GM18507 (cell line): ENCODE results near the gene FOXG1.

Experiments
- DNase-seq: peaks from one replicate; pipeline ENCODE4 v3.0.0; 2011; ENCODE audit warnings: low read depth; ENCODE audit not compliant: insufficient read length; ENCODE audit errors: extremely low spot score
- FAIRE-seq: peaks from 2 replicates; lab custom pipeline; 2011; peaks lifted over from hg19 to GRCh38; lab: Jason Lieb, UNC

The FOXG1 gene

DNA sequence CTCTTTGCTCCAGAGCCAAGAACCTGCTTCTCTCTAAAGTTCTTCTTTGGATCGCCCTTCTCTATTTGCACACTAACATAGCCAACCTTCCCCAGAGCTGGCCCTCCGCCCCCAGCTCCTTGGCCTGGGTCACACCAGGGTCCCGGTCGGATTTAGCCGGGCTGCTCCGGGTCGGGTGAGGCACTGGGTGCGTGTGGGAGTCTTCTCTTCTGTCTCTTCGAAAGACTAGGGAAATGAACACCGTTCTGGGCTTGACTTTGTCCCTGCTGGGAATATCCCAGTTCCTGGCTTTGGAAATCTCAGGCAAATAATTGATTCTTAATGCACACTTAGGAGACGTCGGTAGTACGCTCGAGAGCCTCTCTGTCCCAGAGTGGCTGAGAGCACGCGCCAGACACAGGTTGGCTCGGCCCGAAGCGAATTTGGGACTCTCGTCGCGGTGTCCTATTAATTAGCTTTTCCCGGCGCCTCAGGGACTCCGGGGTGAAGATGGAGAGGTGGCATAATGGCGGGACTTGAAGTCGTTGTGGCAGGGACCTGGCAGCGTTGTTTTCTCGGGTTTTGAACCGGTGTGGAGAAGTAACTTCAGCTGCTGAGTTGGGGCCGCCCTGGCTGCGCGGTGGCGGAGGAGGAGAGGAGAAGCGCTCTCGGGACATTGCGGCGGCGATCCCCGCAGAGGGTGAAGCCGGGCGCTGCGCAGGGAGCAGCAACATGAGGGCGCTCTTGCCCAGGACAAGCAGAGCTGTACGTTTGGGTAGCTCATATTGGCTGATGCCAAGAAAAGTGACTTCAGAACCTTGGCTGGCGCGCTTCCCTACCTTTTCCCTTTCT lies 7.5 kb downstream of the FOXG1 start:
- no peak for FAIRE-seq

DNA sequence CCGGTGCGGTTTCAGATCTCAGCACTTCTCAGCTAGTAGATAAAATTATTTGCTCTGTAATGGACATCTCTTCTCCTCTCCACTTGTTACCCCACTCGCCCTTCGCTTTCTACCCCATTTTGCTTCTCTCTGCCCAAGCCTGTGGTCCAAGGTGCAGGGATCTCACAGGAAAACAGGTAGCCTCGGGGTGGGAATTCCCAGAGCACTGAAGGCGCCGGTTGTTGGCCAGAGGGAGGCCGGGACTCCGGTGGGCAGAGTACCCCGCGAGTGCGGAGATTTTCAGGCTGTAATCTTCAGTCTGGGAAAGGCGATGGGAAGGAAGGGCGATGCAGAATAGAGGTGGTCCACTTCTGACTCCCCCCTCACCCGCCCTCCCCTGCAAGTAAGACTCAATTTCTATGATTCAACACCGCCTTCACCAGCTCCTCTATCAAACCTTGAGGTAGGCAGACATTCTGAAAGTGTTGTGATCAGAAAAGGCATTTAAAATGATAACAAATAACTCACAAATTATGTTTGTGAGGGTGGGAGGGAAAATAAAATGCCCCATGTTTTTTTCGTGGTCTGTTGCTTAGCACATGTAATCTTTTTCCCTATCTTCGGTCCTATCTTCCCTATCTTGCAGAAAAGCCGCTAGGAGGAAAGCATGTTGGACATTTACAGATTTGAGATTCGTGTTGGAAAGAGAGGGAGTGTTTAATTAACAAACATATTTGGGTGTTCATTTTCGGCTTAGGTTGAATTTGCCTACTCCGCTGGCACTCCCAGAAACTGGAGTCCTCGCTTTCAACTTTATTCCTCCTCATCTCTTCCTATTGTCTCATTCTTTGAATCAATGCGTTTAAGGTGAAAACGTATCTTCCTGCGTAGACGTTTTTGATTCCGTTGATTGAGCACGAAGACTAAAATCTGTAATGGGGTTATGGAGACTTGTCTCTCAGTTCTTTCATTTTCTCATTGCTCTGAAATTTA lies 8.5 kb downstream of the FOXG1 start:
- no peak for FAIRE-seq

More for the DNA sequence above, 7.5 kb downstream of the FOXG1 start:
- no peak for DNase-seq

DNA sequence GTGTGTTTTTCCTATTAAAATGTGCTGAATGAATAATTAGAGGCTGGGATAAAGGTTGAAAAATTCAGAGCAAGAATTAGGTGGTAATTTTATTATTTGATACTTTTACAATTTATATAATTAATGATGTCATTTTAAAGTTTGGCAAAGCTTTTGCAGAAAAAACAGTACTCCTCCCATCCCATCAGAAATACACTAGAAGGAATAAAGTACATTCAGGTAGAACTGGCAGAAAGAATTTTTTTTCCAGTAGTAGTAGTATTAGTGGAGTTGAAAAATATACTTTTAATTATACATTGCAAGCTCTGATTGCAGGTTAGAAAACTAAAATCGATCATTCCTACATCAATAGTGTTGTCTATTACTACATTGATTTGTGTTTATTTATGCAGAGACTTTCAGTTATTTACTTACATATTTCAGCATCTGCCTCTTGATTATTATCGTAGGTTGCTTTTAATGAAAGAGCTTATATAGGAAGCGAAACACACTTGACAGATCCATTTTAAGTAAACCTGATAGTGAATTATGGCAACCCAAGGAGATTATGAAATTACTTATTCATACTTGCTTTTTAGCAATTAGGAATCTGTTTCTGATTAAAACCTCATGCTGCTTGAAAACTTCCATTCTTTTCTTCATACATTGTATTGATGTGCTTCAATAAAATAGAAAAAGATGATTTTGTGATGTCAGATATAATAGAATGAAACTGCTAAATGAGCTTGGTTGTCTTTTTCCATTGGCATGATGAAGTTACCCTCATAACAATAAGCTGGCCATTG lies 10.1 kb downstream of the FOXG1 start:
- DNase-seq (no peak), FAIRE-seq (no peak)

More for the DNA sequence above, 8.5 kb downstream of the FOXG1 start:
- DNase-seq, result no peak

DNA sequence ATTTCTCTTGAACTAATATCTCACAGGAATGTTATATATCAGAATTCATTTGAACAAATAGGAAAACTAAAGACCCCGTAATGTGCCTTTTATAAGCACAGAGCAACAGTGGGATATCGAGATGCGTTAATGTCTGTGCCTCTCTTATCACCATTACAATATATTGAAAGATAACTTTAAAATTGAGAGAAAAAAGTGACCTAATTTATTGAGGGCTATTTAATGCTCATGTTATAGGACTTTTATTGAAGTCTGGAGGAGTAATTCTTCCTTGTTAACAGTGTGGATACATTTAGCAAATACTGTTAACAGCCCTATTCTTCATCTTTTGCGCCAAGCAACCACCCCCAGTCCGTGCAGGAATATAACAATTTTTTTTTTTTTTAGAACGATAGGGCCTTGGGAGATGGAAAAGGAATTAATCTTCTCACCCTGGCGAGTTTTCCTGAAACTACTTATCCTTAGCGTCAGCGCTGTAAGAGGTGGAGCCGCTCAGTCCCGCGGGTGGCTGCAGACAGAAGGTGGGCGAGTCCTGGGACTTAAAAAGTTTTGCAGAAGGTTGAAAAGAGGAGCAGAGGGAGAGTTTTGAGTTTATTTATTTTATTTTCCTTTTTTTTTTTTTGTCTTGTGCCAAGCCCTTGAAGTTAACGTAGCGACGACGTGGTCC lies 11.0 kb downstream of the FOXG1 start:
- FAIRE-seq, result no peak
- no peak for DNase-seq

DNA sequence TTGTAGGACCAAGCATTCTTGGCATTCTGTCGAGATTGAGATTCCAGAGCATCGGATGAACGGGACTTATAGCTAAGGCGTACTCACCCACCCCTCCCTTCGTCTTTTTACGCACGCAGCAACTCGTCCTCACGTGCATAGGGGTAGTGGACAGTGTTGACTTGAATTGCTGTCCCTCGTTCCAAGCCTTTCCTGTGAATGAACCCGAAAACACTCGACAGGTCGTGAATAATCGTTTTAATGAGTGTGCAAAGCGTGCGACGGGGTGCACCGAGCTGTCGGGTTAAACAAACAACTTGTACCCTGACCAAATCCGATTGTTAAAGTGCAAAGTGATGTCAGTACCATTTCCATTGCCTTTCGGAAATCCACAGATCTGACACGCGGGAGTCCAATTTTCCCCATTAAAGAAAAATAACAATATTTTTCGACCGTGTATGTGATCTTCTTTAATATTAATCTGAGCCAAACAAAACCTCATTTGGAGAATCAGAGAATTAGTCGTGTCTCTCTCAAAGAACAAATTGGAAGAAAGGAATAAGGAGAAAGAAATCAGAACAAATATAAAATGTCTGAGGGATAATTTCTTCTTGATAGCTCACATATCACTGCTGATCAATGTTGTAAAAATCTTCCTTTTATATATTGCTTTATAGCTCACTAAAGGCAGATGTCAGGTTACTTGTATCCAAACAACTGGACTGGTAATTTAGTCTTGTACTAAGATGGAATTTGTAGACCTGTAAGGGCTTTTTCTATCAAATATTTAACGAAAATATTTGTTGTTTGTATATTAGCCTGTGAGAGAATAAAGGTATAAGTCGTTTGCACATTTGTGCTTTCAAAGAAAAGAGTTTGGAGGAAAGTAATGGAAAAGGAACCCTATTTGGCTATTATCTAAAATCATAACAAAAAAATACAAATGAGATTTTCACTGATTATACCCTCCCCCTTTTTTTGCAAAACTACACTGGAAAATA lies 11.8 kb downstream of the FOXG1 start:
- no peak for DNase-seq
- no peak for FAIRE-seq

DNA sequence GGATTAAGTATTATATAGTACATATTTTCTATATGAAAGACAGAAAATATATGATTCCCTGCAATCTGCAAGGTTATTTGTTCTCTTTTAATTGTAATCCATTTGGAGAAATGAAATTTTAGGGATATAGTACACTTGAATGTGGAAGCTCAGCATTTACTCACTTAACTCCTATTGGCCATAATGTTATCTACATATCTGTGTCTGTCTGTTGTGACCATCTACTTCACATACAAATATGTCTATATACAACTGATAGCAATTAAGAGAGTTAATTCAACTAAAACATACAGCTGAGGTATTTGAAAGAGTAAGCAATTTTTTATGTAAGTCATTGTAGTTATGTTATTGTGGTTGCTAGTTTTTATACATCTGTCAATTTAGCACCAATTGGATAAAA lies 12.9 kb downstream of the FOXG1 start:
- FAIRE-seq (no peak), DNase-seq (no peak)

DNA sequence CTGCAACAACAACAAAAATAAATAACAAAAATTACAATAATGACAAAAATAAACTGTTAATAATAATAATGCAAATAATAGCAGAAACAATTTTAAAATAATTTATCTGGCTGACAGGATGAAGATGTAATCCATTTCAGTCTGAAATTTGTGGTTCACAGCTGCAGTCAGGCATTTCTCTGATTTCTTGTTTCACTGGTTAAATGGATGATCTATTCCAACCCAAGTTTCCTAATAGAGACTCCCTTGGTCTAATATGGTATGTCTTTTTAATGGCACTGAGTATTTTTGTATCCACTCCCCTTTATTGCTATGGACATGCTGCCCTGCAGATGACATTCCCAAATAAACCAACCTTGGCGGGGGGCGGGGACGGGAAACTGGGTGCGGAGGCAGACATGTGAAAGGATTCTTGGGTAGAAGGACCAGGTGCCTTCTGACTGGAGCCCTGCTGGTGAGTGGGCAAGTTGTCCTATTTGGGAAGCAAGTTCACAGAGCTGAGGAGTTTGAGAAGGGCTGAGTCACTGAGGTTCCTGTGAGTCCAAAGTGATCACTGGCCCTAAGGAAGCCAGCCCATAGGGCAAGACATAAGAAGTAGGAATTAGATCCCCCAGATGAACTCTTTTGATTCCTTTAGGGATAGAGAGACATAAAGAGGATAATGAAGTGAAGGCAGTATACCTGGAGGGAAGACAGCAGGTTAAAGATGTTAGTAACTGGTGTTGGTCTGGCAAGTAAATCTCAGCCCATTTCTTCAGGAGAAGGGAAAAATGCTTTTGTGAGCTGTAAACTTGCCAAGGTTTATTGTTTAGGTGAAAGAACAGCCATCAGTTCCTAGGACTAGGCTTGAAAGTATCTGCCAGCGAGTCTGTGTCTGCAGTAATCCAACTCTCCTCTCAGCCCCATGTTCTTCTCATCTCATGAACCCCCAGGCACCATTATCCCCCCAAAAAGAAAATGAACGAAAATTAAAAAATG lies 14.5 kb downstream of the FOXG1 start:
- no peak for DNase-seq
- no peak for FAIRE-seq

DNA sequence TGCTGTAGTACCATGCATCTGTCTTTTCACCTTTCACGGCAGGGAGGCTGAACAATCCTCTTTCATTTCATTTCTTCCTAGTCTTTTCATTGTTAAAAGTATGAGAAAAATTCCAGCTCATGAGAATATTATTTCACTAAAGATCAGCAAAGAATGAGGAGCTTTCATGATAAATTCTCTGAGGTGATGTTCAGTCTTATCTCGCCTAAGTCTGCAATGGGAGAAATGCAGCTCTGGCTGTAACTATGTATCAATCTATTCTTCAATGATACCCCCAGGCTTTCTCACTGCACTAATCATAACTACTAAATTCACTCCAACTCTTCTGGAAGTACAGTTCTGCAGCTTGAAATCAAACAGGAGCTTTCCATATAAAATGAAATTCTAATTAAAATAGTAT lies 15.7 kb downstream of the FOXG1 start:
- FAIRE-seq (no peak), DNase-seq (no peak)

DNA sequence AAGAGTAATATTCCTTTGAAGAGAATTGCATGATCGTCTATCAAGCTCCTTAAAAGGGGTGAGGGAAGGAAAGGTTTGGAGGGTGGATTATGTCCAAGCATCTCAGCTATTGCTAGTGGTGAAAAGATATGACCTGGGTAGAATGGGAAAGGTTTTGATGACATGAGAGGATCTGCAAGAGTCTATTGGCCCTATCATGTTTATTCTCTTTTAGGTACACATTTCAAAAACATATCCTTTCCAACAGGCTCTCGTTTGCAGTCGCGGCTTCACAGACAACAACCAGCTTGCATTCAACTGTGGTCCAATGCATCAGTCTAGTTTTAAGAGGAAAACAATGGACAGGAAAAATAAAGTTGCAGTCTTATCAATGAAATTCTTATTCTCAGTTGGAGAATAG lies 17.1 kb downstream of the FOXG1 start:
- no peak for DNase-seq
- no peak for FAIRE-seq

DNA sequence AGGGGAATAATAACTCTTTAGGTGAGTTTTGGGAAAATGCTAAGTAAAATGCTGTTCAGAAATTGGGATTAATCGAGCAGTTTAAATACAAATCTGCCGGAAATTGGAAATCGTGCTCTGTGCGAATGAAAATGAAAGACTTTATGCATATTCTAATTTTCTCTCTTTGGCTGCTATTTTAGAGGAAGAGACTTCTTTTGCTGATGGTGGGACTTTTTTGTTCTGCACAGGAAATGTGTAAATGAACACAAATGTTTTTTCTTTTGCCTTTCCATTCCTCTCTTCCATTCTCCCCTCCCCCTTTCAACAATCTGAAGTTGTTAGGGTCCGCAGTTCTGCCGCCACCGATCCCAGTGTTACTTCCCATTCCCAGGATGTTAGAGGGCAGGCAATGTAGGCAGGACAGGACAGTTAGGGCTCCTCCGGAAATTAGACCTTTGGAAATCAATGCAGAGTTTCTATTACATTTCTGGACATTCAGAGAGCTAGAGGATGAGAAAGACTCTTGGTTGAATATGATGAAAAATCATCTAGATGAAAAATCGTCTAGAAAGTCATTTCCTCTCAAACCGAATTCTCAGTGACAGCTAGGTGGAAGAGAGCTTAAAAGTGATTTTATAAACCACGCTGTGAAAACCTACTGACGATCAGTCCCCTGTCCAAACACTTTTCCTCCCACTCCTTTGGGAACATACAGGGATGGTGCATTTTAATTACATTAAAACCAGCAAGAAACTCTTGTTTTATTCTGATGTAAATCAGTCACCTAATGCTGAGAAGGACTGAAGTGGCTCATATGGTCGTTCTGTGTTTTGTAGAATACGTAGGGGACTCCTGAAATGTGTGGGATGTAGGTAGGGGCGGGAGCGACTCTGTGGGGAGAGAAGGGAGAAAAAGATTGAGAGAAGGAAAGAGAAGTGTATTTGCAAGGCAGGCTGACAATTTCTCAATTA lies 17.8 kb downstream of the FOXG1 start:
- no peak for DNase-seq
- no peak for FAIRE-seq

DNA sequence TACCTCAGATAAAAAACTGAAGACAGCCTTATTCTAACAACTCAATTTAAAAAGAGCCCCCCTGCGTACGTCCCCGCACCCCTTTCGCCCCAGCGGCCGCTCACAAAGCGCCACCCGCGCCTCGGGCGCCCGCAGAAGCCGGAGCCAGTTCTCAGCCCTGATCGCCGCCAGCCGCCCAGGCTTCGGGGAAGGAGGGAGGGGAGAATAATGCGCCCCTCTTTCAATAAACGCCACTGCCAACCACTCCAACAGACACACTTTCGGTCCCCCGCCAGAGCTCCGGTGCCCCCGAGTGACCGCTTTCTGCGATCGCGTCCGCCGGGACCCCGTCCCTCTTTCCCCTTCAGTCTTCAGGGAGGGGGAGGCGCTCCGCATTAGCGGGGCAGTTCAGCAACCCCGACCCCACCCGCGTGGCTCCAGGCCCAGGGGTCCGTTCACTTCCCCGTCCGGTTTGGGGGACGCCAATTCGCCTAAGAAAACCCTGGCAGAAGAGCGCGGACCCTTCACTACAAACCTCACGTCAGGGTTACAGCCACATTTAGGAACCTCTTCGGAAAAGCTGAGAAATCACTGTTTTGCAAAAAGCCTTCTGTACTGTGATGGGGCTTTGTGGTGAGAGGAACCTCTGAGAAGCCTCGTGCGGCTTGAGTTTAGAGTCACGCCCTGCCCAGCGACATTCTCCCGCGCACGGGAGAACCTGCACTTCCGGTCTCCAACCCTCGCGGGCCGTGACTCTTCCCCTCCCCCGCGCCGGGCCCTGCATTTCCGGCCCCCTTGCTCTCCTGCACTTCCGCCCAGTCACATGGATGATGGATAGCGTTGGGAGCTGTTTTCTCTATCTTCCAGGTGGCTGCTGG lies 18.7 kb downstream of the FOXG1 start:
- no peak for FAIRE-seq
- no peak for DNase-seq

DNA sequence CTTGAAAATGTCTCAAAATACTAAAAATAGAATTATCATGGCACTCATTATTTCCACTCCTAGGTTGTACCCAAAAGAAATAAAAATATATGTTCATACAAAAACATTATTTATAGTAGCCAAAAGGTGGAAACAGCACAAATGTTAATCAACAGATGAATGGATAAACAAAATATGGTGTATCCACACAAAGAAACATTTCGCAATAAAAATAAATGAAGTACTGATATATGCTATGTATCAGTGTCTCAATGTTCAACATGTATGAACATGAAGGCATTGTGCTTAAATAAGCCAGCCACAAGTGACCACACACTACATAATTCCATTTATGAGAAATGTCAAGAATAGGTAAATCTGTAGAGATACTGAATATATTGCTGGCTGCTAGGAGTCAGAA lies 40.9 kb downstream of the FOXG1 start:
- FAIRE-seq (no peak), DNase-seq (no peak)

DNA sequence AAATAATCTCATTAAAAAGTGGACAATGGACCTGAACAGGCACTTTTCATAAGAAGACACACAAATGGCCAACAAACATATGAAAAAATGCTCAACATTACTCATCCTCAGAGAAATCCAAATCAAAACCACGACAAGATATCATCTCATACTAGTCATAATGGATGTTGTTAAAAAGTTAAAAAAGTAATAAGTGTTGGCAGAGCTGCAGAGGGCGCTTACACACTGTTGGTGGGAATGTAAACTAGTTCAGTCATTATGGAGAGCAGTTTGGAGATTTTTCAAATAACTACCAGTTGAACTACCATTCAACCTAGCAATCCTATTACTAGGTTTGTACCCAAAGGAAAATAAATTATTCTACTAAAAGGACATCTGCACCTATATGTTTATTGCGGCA lies 47.2 kb downstream of the FOXG1 start:
- FAIRE-seq (no peak), DNase-seq (no peak)
